OCI-LY1 (cell line): ENCODE measurements around the gene ARID5B.

Source experiments
- EZH2 ChIP-seq: fragments of 200-600 bp; sonication (generic), shearing (Covaris generic); IDR thresholded peaks from 2 replicates; pipeline ENCODE4 v1.8.0; 2017; ENCODE audit warnings: borderline replicate concordance, mixed run types, mild to moderate bottlenecking, antibody characterized with exemption, low read length, moderate library complexity, mixed read lengths
- TF ChIP-seq, protein P1 (sequence below): fragments of 200-600 bp; sonication (generic), shearing (Covaris generic); IDR thresholded peaks from 2 replicates; pipeline ENCODE4 v1.5.1; 2017; ENCODE audit warnings: mild to moderate bottlenecking, antibody characterized with exemption, low read length, moderate library complexity, mixed read lengths

- TF ChIP-seq, protein P1, sequence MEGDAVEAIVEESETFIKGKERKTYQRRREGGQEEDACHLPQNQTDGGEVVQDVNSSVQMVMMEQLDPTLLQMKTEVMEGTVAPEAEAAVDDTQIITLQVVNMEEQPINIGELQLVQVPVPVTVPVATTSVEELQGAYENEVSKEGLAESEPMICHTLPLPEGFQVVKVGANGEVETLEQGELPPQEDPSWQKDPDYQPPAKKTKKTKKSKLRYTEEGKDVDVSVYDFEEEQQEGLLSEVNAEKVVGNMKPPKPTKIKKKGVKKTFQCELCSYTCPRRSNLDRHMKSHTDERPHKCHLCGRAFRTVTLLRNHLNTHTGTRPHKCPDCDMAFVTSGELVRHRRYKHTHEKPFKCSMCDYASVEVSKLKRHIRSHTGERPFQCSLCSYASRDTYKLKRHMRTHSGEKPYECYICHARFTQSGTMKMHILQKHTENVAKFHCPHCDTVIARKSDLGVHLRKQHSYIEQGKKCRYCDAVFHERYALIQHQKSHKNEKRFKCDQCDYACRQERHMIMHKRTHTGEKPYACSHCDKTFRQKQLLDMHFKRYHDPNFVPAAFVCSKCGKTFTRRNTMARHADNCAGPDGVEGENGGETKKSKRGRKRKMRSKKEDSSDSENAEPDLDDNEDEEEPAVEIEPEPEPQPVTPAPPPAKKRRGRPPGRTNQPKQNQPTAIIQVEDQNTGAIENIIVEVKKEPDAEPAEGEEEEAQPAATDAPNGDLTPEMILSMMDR = no peak
- TF ChIP-seq EZH2 = no peak
Observed at GRCh38 chr10:62075912-62076311, 174.4 kb downstream of the ARID5B start.
